ENCODE results near the gene LCT.

DNA sequence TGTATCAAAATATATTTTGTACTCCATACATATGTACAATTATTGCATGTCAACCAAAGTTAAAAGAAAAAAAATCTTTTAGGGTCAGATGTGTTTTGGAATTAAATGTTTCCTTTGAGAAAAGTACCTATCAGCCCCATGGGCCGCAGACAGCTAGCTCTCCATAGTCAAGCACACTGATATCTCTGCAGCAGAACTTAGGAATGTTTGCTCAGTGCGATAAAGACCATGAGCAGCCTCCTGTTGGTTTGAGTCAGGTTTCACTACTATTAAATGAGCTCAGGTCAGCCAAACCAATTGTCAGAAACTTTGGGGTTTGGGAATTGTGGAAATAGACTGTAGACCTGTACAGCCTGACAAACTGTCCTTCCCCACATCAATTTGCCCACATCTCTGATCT is 33.7 kb downstream of the LCT start:
- TF ChIP-seq, protein P1, sequence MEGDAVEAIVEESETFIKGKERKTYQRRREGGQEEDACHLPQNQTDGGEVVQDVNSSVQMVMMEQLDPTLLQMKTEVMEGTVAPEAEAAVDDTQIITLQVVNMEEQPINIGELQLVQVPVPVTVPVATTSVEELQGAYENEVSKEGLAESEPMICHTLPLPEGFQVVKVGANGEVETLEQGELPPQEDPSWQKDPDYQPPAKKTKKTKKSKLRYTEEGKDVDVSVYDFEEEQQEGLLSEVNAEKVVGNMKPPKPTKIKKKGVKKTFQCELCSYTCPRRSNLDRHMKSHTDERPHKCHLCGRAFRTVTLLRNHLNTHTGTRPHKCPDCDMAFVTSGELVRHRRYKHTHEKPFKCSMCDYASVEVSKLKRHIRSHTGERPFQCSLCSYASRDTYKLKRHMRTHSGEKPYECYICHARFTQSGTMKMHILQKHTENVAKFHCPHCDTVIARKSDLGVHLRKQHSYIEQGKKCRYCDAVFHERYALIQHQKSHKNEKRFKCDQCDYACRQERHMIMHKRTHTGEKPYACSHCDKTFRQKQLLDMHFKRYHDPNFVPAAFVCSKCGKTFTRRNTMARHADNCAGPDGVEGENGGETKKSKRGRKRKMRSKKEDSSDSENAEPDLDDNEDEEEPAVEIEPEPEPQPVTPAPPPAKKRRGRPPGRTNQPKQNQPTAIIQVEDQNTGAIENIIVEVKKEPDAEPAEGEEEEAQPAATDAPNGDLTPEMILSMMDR (IDR thresholded peaks at IDR 0.05) = no peak
- no peak for TF ChIP-seq POLR2A (IDR thresholded peaks at IDR 0.05)

All from esophagus squamous epithelium (tissue), 4 donors.